KBM-7 (cell line): ENCODE measurements around the gene ZER1.

Experiments used
- DNase-seq: peaks from one replicate; pipeline ENCODE4 v3.0.0-alpha.2; 2015
- in situ Hi-C: fragments of 300-500 bp; cut with MboI; formaldehyde crosslinking; loops from 2 replicates; pipeline ENCODE4 v1.14.3; 2020; ENCODE audit warnings: low sequenced_read_pairs, low pct_unique_long_range_greater_than_20kb, mixed read lengths

Gene ZER1

DNA sequence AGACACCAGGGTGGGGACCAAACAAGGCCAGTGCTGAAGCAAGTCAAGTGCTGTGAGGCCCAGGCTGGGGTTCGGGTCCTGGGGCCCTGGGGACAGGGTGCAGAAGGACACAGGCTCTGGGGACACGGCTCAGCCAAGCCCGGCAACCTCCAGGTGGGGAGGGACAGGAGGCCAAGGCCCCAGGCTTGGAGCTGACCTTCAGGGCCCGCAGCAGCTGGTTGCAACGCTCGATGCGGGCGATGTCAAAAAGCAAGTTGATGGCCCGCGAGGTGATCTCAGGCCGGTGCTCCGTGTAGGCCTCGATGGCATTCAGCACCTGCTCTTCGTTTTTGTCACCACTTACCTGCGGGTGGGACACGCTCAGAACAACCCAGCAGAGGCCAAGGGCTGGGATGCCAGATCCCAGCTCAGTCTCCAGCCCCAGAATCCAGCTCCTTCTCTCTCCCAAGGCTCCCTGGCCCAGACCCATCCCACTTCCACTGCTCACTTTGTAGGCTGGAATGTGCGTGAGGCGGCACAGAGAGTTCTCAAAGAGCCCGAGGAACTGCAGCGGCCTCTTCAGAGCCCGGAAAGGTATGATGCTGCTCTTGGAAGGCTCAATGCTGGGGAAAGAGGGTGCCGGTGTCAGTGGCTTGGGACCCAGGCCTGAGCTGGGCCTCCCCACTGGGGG, 20.7 kb downstream of the ZER1 start:
- in situ Hi-C loops: no loop called here
- no peak for DNase-seq

DNA sequence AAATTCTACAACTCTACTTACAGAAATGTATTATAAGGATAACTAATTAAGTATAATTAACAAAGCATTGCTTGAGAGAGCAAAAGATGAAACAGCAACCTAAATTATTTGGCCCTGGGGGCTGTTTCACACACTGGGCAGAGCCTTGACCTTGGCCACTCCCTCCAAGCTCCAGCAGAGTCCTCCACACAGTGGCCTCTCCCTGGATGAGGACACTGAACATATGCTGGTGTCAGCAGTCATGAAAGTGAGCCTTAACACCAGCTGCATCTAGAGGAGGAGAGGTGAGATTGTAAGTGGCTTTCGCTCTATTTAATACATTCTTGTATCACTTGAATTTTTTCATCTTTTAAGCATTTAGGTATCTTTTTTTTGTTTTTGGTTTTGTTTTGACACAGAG, 24.5 kb downstream of the ZER1 start:
- in situ Hi-C loops: no loop called here

DNA sequence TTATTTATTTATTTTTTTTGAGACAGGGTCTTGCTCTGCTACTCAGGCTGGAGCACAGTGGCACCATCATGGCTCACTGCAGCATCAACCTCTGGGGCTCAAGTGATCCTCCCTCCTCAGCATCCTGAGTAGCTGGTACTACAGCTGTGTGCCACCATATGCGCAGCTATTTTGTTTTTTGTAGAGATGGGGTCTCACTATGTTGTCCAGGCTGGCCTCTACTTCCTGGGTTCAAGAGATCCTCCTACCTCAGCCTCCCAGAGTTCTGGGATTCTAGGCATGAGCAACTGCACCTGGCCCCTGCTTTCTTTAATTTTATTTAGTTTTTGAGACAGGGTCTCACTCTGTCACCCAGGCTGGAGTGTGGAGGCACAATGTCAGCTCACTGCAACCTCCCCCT, 28.3 kb downstream of the ZER1 start:
- in situ Hi-C loops: no loop called here
- no peak for DNase-seq

More for the DNA sequence above, 24.5 kb downstream of the ZER1 start:
- no peak for DNase-seq

DNA sequence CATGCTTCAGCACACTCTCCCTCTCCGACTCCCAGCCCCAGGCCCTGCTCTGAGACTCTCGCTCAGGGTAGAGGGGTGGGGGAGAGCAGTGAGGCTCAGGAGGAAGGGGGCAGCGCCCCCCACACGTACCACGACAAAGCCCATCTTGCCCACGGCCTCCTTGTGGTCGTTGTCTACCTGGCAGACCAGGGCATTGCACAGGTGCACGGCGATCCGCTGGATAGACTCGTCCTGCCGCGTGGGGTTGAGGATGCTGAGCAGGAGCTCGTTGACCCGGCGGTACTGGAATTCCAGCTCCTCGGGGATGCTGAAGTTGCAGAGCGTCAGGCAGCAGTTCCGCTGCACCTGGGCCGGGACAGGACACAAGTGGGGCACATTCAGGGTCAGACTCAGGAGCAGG, 29.3 kb downstream of the ZER1 start:
- in situ Hi-C loops: no loop called here
- DNase-seq: no peak

DNA sequence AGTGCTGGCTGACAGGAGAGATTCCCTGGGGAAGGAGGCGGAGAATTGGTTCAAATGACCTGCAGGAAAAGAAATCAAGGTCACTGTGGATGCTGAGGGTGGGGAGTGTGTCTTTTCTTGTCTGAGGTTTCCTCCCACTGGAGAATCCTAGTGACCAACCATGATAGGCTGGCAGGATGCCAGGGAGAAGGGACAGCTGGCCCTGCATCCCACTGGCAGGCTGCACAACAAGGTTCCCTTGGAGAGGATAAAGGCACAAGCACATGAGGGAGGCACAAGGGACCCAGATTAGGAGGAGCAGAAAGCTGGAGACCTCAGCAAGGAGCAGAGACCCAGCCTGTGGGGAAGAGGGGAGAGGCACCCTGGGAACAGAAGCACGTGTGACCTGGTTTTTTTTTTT, 36.4 kb downstream of the ZER1 start:
- in situ Hi-C loops: no loop called here
- no peak for DNase-seq

DNA sequence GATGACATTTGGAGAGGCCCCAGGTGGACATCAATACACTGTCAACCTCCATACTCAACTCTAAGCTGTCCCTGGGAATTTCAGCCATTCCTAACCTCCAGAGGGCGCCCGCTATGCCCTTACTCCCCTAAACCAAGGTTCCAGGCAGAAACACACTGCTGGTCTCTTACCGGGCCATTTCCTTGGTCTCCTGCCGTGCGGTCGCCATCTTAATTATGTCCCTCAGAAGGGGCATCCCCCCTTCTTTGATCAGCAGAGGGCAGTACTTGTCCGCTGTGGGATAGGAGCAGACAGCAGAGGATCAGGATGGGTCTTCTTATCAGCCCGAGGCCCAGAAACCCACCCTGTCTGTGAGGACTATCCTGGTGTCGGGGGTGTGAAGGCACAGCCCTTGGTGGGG, 38.5 kb downstream of the ZER1 start:
- in situ Hi-C loops: no loop called here
- DNase-seq: peak; percentile 94

DNA sequence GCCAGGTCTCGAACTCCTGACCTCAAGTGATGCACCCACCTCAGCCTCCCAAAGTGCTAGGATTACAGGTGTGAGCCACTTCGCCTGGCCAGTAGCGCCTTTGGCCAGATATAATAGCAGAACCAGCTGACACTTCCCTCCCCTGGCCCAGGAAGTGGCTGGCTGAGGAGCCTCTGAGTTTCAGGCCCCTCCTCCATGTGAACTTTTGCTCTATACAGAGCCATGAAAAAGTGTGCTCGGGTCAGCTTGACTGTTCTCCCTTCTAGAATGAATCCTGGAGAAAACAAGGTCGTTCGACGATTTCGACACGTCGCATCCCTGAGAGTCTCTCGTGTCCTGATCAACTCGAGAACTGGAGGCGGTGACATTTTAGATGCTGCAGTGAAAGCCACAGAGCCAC, 39.2 kb downstream of the ZER1 start:
- in situ Hi-C loops: no loop called here
- no peak for DNase-seq

DNA sequence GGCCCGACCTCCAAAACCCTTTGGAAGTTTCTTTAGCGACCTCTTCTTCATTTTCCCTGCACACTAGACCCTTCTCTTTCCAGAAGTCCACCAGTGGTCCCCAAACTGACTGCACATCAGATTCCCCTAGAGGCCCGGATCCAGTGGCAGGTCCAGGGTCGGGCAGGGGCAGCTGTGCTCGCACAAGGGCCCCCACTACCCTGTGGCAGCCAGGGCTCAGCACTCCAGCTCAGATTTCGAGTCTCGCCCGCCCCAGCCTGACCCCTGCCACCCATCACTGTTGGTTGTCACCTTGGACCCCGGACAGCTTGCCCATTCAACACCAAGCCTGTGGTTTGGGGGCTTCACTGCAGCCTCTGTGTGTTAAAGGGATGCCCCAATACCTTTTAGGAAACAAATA, 40.0 kb downstream of the ZER1 start:
- in situ Hi-C loops: no loop called here
- no peak for DNase-seq

DNA sequence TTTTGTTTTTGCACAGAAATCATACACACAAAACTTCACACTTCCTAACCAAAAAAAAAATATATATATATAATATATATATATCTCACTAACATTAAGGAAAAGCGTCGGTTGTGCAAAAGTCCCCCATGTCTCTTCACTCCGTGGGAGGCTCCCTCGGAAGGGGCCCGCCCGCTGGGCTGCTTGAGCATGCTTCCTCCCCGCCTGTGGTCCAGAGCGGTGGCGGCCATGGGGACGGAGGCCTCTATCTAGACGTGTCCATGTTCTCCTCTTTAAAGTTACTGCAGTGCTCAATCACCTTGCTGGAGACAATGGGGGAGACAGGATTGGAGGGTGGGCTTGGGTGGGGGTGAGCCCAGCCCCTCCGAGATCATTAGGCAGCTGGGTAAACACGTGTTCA, 40.6 kb downstream of the ZER1 start:
- in situ Hi-C loops: no loop called here
- DNase-seq: no peak

DNA sequence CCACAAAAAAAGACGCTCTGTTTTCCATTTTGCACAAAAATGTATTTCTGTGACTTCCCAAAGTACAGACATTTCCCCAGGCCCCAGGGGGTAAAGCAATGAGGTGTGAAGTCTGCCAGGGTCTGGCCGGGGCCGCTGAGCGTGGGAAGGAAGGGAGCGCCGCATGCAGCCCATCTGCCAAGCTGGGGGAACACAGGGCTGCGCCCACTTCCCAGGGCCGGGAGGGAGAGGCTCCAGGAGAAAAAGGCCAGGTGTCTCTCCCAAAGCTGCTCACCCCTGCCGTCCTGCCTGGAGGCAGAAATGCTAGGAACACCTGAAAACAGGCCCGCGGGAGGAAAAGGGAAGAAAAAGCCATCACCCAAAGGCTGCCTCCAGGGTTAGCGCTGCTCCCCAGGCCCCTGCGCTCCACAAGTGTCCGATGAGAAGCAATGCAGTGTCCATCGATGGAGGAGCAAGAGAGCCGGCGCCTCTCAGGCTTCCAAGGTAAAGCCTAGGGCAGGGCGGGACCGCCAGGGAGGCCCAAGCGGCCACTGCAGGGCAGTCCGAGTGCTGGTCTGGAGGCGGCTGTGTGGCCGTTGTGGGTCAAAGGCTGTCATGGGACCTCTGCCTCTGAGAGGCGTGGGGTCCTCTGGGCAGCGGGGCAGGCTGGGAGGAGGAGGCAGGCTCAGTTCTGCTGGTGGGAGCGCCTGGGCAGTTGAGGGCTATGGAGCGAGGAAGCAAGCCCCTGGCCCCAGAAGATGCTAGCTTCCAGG, 41.8 kb downstream of the ZER1 start:
- no peak for DNase-seq
- in situ Hi-C loops: no loop called here

DNA sequence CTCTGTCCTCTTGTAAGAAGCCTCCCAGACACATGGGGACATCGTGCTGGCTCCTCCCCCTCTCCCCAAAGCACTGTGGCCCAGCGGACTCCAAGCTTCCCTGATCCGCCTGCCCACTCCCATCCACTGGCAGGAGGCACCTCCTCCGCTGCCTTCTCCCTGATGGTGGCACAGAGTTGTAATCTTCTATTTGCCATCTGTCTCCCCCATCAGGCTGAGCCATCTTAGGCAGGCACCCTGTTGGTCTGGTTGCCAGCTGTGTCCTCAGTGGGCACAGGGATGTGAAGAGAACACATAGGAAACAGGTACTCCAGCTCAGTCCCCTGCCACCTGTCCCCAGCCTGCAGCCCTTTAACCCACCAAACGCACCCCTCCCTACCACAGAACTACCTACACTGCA, 42.4 kb downstream of the ZER1 start:
- in situ Hi-C loops: no loop called here
- DNase-seq: no peak

DNA sequence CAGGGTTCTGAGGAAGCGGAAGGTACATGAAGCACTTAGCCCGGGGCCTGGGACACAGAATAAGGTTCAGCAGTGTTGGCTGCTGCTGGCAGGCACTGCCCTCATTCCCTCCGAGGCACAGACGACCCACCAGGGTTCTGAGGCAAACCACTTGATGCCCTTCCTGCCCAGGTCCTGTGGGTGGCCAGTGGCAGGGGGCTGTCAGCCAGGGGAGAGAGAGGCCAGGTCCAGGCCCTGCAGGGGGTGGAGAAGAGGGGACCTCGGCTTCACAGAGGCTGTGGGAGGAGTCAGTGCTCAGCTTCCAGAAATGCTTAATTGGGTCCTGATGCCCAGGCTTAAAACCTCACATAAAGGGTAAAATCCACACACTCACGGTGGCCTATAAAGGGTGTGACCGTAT, 43.4 kb downstream of the ZER1 start:
- in situ Hi-C loops: no loop called here
- no peak for DNase-seq

DNA sequence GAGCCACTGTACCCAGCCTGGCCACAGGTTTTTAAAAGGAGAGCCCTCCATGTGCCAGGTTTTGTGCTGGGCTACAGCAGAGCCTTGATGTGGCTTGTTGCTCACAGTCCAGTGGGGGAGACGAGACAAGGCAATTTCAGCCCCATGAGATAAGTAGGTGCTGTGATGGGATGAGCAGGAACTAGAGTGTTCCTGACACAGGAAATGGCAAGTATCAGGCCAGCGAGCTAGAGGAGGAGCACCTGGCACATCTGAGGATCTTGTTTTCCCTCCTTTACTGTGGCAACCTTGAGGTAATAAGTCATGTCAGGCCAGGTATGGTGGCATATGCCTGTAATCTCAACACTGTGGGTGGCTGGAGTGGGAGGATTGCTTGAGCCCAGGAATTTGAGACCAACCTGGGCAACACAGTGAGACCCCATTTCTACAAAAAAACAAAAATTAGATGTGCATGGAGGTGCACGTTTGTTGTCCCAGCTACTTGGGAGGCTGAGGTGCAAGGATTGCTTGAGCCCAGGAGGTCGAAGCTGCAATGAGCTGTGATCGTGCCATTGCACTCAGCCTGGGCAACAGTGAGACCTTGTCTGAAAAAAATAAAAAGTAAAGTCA, 44.0 kb downstream of the ZER1 start:
- in situ Hi-C loops: no loop called here
- no peak for DNase-seq

DNA sequence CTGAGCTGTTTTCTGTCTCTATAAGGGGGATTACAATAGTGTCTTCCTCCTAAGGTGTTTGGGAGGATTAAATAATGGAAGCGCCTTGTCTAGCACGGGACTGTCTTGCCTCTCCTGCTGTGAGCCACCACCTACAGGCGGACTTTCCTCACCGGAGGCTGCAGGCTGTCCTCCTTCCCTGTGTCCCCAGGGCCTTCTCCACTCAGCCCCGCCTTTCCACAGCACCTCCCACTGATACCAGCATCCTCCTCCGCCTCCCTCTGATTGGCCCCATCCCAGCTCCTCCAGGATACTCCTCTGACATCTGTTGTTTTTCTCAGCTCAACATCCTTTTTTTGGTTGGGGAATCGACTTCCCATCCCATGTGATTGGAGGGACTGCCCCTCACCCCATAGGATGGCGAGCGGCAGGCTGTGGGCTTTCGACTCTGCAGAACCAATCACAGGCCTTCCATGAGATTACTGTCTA, 46.9 kb downstream of the ZER1 start:
- peak; percentile 95 for DNase-seq
- in situ Hi-C loops: no loop called here

DNA sequence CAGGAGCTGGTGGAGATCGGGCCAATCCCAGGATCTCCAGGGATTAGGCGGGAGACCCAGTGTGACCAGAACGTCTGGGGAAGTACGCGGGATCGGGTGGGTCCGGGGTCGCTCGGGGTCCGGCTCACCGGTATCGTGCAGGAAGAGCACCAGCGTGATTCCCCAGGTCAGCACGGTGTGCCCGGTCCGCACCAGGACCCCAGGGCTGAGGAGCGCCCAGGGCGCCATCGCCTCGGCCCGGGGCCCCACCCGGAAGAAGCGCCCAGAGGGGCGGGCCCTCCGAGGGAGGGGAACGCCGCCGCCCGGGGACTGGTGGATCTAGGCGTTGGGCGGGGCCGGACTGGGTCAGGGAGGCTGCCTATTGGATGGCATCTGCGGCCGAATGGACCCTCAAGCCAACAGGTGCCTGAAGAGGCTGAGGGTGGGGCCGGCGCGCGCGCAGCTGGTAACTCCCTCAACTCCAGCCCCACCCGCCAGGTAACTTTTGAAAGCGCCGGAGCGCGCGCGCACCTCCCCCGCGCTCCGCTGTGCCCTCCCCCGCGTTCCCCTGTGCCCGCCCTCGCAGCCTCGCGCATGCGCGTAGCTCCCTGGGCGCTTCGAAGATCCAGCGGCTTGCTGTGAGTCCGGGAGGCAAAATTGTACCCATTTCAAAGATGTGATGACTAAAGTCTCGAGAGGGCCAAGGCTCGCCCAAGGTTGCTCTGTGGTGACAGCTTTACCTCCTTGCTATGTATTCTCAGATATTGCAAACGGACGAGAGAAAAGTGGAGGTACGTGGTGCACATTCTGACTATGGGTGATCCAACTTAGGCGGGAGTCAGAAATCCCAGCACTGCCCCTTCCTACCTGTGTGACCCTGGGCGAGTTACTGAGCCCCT, 47.6 kb downstream of the ZER1 start, which contains the start of gene ZDHHC12:
Gene ZDHHC12 (minus strand): TSS at position 262 of the 878 bp plus-strand sequence. CDS start 34 bp downstream, at position 228.
- peak; percentile 99 for DNase-seq
- in situ Hi-C loops: no loop called here

DNA sequence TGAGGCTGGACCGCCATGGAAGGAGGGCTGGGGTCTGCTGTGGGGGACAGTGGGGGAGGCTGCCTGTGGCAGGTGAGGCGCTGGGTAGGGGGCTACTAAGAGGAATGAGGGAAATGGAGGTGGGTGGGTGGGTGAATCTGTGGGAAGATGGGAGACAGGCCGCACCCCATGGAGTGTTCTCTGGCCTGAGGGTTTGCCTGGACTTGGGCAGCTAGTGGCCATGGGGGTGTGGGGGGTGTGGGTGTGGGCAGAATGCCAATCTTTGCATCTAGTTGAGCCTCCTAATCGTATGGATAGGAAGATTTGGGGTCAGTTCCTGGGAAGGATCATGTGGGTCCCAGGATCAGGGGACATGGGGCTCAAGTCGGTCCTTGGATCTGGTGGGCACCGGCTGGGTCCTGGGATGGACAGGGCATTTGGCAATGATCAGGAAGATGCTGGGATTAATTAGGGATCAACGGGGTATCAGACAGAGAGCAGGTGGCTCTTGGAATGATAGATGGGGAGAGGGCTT, 48.3 kb downstream of the ZER1 start:
- DNase-seq: no peak
- in situ Hi-C loops: no loop called here

DNA sequence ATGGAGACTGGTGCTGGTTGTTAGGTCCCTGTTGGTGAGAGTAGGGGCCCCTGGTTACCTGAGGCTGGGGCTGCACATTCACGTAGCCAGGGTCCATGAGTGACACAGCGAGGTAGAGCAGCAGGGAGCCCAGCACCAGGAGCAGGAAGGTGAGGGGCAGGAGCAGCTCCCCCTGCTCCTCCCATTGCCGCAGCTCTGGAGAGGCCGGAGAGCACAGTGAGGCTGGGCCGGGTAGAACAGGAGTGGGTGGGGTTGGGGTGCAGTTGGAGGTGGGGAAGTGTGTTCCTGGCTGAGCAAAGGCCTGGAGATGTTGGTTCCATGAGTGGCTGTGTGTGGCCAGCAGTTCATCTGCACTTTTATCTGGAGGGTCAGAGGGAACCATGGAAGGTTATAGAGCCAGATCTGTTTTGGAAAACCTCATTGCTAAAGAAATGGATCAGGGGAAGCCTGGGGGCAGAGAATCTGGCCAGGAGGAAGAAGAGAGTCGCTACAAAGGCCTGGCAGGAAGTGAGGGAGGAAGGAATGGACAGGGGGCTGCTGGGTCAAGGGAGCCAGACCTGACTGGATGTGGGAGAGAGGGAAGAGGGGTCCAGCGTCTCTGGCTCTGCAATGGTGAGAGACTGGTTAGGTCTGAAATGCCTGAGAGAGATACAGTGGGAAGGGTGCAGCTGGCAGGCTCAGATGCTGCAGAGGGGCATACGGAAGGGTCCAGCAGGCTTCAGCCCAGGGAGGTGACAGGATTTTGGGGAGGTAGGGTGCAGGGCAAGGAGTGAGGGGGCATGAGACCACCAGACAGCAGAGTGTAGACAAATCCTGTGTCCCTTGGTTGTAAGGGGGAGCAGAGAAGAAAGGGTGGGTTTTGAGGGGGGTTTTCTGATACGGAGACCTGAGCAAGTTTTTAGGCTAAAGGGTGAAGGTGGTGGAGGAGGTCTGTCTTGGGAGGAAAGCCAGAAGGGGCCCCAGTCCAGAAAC, 49.1 kb downstream of the ZER1 start:
- in situ Hi-C loops: no loop called here
- no peak for DNase-seq

DNA sequence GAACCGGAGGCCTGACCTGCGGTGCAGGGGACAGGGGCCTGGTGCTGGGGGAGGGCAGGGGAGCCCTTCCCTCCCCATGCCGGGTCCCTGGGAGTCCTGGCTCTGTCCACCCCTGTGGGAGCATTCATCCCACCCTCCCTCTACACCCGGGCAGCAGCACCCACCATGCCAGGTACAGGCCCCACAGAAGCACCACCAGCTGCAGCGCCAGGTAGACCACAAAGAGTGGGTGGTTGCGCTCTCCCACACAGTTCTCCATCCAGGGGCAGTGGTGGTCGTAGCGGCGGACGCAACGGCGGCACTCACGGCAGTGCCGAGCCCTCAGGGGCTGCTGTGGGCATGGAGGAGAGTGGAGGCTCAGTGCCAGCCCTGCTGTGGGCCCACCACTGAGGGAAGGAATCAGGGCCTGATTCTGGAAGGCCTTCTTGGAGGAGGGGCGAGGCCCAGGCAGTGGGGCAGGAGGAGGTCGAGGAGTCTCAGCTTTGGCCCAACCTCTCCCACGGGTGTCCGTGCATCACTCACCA, 50.2 kb downstream of the ZER1 start:
- in situ Hi-C loops: no loop called here
- DNase-seq: no peak
